ENCODE measurements around the gene SPON2. TPM values are rescaled to one million over a fixed set of nuclear protein-coding genes. Genes with fewer than 3 reads are reported as not detected.

SPON2 gene
- total RNA-seq, 3 donors from 2014 or later: 35.3 to 59.4 (median 36.1) TPM

GRCh38 chr4:1164040-1164439, 8.3 kb downstream of the SPON2 start:
- DNase-seq (ENCODE audit: low spot score in 2 of 2): no peak
- TF ChIP-seq POLR2AphosphoS5 (IDR thresholded peaks at IDR 0.05) (no peak), POLR2A (IDR thresholded peaks at IDR 0.05) (no peak)
- TF ChIP-seq, protein P1, sequence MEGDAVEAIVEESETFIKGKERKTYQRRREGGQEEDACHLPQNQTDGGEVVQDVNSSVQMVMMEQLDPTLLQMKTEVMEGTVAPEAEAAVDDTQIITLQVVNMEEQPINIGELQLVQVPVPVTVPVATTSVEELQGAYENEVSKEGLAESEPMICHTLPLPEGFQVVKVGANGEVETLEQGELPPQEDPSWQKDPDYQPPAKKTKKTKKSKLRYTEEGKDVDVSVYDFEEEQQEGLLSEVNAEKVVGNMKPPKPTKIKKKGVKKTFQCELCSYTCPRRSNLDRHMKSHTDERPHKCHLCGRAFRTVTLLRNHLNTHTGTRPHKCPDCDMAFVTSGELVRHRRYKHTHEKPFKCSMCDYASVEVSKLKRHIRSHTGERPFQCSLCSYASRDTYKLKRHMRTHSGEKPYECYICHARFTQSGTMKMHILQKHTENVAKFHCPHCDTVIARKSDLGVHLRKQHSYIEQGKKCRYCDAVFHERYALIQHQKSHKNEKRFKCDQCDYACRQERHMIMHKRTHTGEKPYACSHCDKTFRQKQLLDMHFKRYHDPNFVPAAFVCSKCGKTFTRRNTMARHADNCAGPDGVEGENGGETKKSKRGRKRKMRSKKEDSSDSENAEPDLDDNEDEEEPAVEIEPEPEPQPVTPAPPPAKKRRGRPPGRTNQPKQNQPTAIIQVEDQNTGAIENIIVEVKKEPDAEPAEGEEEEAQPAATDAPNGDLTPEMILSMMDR (IDR thresholded peaks at IDR 0.05): no peak
- Histone ChIP-seq H3K4me3 (no peak overlapping the region), H3K27ac (no peak overlapping the region), H3K27me3 (no peaks in the 10 kb centered on the region), H3K9me3 (no peaks in the 10 kb centered on the region), H3K4me1 (no peaks in the 10 kb centered on the region), H3K36me3 (no peaks in the 10 kb centered on the region)
- intact Hi-C loops (cut with DNase I; ENCODE audit: low total_unique reads): no loop called here

DNA sequence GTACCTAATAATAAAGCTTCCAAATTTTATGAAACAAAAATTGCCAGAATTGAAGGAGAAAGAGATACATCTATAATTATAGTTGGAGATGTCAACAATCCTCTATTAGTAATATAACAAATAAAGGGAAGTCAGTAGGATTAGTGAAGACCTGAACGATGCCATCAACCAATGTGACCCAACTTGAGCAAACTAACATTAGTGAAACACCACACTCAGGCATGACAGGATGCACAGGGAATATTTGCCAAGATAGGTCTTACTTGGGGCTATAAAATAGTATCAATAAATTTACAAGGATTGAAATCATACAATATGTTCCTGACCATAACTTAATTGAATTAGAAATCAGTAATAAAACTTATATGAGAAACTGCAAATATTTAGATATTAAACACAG, 12.0 kb downstream of the SPON2 start:
- H3K9me3 ChIP-seq: peaks cover 6 to 14% of the 10 kb centered on the region in 2 donors
- H3K27ac ChIP-seq: no peak overlapping the region
- H3K4me1 ChIP-seq: no peaks in the 10 kb centered on the region
- H3K36me3 ChIP-seq: no peaks in the 10 kb centered on the region
- H3K27me3 ChIP-seq: no peaks in the 10 kb centered on the region
- TF ChIP-seq POLR2A (IDR thresholded peaks at IDR 0.05): no peak
- no peak for TF ChIP-seq POLR2AphosphoS5 (IDR thresholded peaks at IDR 0.05)
- TF ChIP-seq, protein P1 (IDR thresholded peaks at IDR 0.05): no peak
- no peak for DNase-seq (ENCODE audit: low spot score in 2 of 2)
- no peak overlapping the region for H3K4me3 ChIP-seq
- intact Hi-C loops (cut with DNase I; ENCODE audit: low total_unique reads): no loop called here

- no peak for TF ChIP-seq POLR2AphosphoS5 (IDR thresholded peaks at IDR 0.05)
- TF ChIP-seq, protein P1 (IDR thresholded peaks at IDR 0.05): no peak
- TF ChIP-seq POLR2A (IDR thresholded peaks at IDR 0.05): no peak
- no peaks in the 10 kb centered on the region for H3K4me1 ChIP-seq
- H3K9me3 ChIP-seq: peaks cover 6 to 14% of the 10 kb centered on the region in 2 donors
- H3K27ac ChIP-seq: no peak overlapping the region
- H3K4me3 ChIP-seq: no peak overlapping the region
- no peaks in the 10 kb centered on the region for H3K36me3 ChIP-seq
- no peak for DNase-seq (ENCODE audit: low spot score in 2 of 2)
- no peaks in the 10 kb centered on the region for H3K27me3 ChIP-seq
- intact Hi-C loops (cut with DNase I; ENCODE audit: low total_unique reads): no loop called here
These were observed 16.3 kb downstream of the SPON2 start for GRCh38 chr4:1156069-1156468.

GRCh38 chr4:1155314-1155713, 17.1 kb downstream of the SPON2 start:
- DNase-seq (ENCODE audit: low spot score in 2 of 2): no peak
- Histone ChIP-seq H3K4me1 (no peaks in the 10 kb centered on the region), H3K36me3 (no peaks in the 10 kb centered on the region), H3K27ac (peak overlapping the region in 1 of 2 donors; percentile 68), H3K27me3 (no peaks in the 10 kb centered on the region), H3K4me3 (no peak overlapping the region), H3K9me3 (peaks cover 6 to 14% of the 10 kb centered on the region in 2 donors)
- intact Hi-C loops (cut with DNase I; ENCODE audit: low total_unique reads): no loop called here
- no peak for TF ChIP-seq POLR2AphosphoS5 (IDR thresholded peaks at IDR 0.05)
- TF ChIP-seq POLR2A (IDR thresholded peaks at IDR 0.05): no peak
- TF ChIP-seq, protein P1 (IDR thresholded peaks at IDR 0.05): no peak

DNA sequence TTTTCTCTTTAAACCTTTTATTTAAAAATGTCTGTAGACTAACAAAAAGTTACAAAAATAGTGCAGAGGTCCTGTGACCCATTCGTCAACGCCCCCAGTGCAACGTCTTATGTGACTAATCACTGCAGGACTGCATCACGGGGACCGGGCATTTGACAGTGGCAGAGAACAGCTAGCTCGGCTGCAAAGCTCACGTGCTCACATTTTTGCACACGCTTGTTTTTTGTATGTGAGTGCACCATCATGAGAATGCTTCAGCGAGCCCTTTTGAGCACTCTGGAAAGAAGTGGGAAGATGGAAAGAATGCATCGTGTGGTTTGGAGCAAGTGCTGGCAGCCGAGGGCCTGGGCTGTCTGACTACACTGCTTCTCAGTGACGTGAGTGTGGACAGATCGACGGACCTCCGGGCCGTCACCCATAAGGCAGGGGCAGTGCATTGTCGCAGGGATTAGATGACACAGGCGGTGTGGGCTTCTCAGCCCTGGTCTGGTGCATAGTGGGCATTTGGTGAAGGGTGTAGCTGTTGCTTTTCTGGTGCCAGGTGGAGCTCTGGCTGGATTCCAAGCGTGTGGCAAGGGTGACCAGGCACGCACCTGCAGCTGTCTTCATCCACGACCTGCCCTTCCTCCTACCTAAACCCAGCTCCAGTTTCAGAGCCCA, 17.7 kb downstream of the SPON2 start:
- intact Hi-C loops (cut with DNase I; ENCODE audit: low total_unique reads): no loop called here
- DNase-seq (ENCODE audit: low spot score in 2 of 2): no peak
- Histone ChIP-seq H3K27ac (peak overlapping the region; percentile 54 to 87), H3K4me1 (no peaks in the 10 kb centered on the region), H3K4me3 (peak overlapping the region in 2 of 3 donors; percentile 11 to 34), H3K27me3 (no peaks in the 10 kb centered on the region), H3K9me3 (peaks cover 6 to 14% of the 10 kb centered on the region in 2 donors), H3K36me3 (no peaks in the 10 kb centered on the region)
- TF ChIP-seq, protein P1 (IDR thresholded peaks at IDR 0.05): no peak
- TF ChIP-seq POLR2A (IDR thresholded peaks at IDR 0.05) (no peak), POLR2AphosphoS5 (IDR thresholded peaks at IDR 0.05) (no peak)
